Aorta (tissue), 5 donors: Measurements from ENCODE around the gene OGFR. TPM values are rescaled to one million over a fixed set of nuclear protein-coding genes. Genes with fewer than 3 reads are reported as not detected.

Experiments
- ATAC-seq: fragments of 200-7000 bp; cut with Tn5 transposase; one replicate; pipeline ENCODE4 v1.9.1; 2022; ENCODE audit warnings: moderate library complexity; ENCODE audit not compliant: low FRiP score
- DNase-seq, 2 donors: peaks; one replicate each; pipeline ENCODE4 v3.0.0-alpha.2; 2020
- H3K27ac ChIP-seq, 2 donors: one replicate each; pipeline ENCODE4 v1.5.1; 2013; ENCODE audit warnings: low read length in 2 of 2, mild to moderate bottlenecking in 2 of 2, moderate library complexity in 2 of 2, control low read depth in 1 of 2, inconsistent platforms in 1 of 2, low read depth in 1 of 2
- H3K27me3 ChIP-seq, 2 donors: one replicate each; pipeline ENCODE4 v1.6.1; 2013; ENCODE audit warnings: control low read depth in 1 of 2, low read length in 1 of 2, mild to moderate bottlenecking in 1 of 2, moderate library complexity in 1 of 2; ENCODE audit not compliant: insufficient read depth in 2 of 2, control insufficient read depth in 1 of 2
- H3K36me3 ChIP-seq, 2 donors: one replicate each; pipeline ENCODE4 v1.6.1; 2013; ENCODE audit warnings: control low read depth in 1 of 2, low read length in 1 of 2, mild to moderate bottlenecking in 1 of 2; ENCODE audit not compliant: insufficient read depth in 2 of 2, control insufficient read depth in 1 of 2
- H3K4me1 ChIP-seq, 2 donors: one replicate each; pipeline ENCODE4 v1.6.1; 2013; ENCODE audit warnings: low read length in 2 of 2, control low read depth in 1 of 2, mild to moderate bottlenecking in 1 of 2, moderate library complexity in 1 of 2; ENCODE audit not compliant: insufficient read depth in 2 of 2, control insufficient read depth in 1 of 2
- H3K4me3 ChIP-seq, 2 donors: one replicate each; pipeline ENCODE4 v1.5.1; 2013; ENCODE audit warnings: low read length in 2 of 2, control low read depth in 1 of 2, mild to moderate bottlenecking in 1 of 2
- H3K9me3 ChIP-seq: one replicate; pipeline ENCODE4 v1.6.1; 2013; ENCODE audit warnings: mild to moderate bottlenecking, low read length; ENCODE audit not compliant: control insufficient read depth
- WGBS, 2 donors: extraction: QIAGEN DNeasy Blood & Tissue Kit; methylation state at CpG; one replicate each; pipeline ENCODE4 v1.1.7; 2013; 5-methylcytosine and 5-hydroxymethylcytosine counted together
- intact Hi-C, 2 donors: fragments of 100-400 bp; cut with DNase I; formaldehyde crosslinking; loops; one replicate each; pipeline versions ENCODE4 v1.14.2 to v1.15.0; 2022
- polyA plus RNA-seq, 2 donors: library from polyadenylated mRNA; stranded (reverse); fragments of 200-250 nt; gene quantifications; one replicate each; pipeline ENCODE4 v1.2.3, GENCODE V29; 2013
- total RNA-seq, 2 donors: library from RNA; stranded (reverse); fragmentation: NEBNext Ultra II Directional; extraction: Animal tissue kit (Norgen Biotek cat#: 25700); gene quantifications; one replicate each; pipeline ENCODE4 v1.2.1, GENCODE V29; 2021
- donor health status: healthy with polysubstance abuse.
- donor health status: Bipolar disorder and iron deficiency.
- donor health status: DM: no; HTN: no; CAD: no.
- donor health status: DM: no; HTN: no; CAD: no.
- donor health status: DM: yes; HTN: yes; CAD: no.

The OGFR gene
- total and polyA plus RNA-seq, 4 donors: 18.5 to 58.8 (median 37.1) TPM

- no peak overlapping the region for H3K27ac ChIP-seq
- no peak for ATAC-seq
- no peaks in the 10 kb centered on the region for H3K9me3 ChIP-seq
- no peaks in the 10 kb centered on the region for H3K27me3 ChIP-seq
- H3K4me3 ChIP-seq: no peak overlapping the region
- no peak for DNase-seq
- 22 to 27% methylated on average over 29 to 36 of the region's 36 CpGs for WGBS, 2 donors
- intact Hi-C loops: no loop called here
- no peaks in the 10 kb centered on the region for H3K4me1 ChIP-seq
- H3K36me3 ChIP-seq: no peaks in the 10 kb centered on the region
These were observed 20.1 kb downstream of the OGFR start for GRCh38 chr20:62824476-62825332.

GRCh38 chr20:62825333-62825985, 20.8 kb downstream of the OGFR start:
- H3K4me3 ChIP-seq: no peak overlapping the region
- intact Hi-C loops: no loop called here
- no peak for ATAC-seq
- no peaks in the 10 kb centered on the region for H3K4me1 ChIP-seq
- 83 to 84% methylated on average over 21 to 22 of the region's 22 CpGs for WGBS, 2 donors
- no peak overlapping the region for H3K27ac ChIP-seq
- DNase-seq: no peak
- H3K9me3 ChIP-seq: no peaks in the 10 kb centered on the region
- H3K27me3 ChIP-seq: no peaks in the 10 kb centered on the region
- no peaks in the 10 kb centered on the region for H3K36me3 ChIP-seq

GRCh38 chr20:62825986-62826645, 21.5 kb downstream of the OGFR start:
- no peaks in the 10 kb centered on the region for H3K9me3 ChIP-seq
- H3K36me3 ChIP-seq: no peaks in the 10 kb centered on the region
- H3K4me1 ChIP-seq: no peaks in the 10 kb centered on the region
- DNase-seq: no peak
- no peaks in the 10 kb centered on the region for H3K27me3 ChIP-seq
- intact Hi-C loops: no loop called here
- no peak overlapping the region for H3K27ac ChIP-seq
- WGBS, 2 donors: 84 to 86% methylated on average over 27 of the region's 27 CpGs
- H3K4me3 ChIP-seq: no peak overlapping the region
- ATAC-seq: no peak

GRCh38 chr20:62826646-62827310, 22.1 kb downstream of the OGFR start:
- no peaks in the 10 kb centered on the region for H3K27me3 ChIP-seq
- ATAC-seq (no peak), DNase-seq (no peak)
- H3K27ac ChIP-seq: no peak overlapping the region
- no peaks in the 10 kb centered on the region for H3K9me3 ChIP-seq
- H3K4me1 ChIP-seq: no peaks in the 10 kb centered on the region
- intact Hi-C loops: no loop called here
- H3K4me3 ChIP-seq: no peak overlapping the region
- 94 to 96% methylated on average over 22 to 24 of the region's 24 CpGs for WGBS, 2 donors
- H3K36me3 ChIP-seq: no peaks in the 10 kb centered on the region

GRCh38 chr20:62827311-62828038, 22.8 kb downstream of the OGFR start:
- intact Hi-C loops: no loop called here

GRCh38 chr20:62828051-62828450, 23.4 kb downstream of the OGFR start:
- Histone ChIP-seq H3K27ac (no peak overlapping the region), H3K27me3 (no peaks in the 10 kb centered on the region), H3K9me3 (no peaks in the 10 kb centered on the region), H3K36me3 (no peaks in the 10 kb centered on the region), H3K4me1 (no peaks in the 10 kb centered on the region), H3K4me3 (no peak overlapping the region)
- ATAC-seq (no peak), DNase-seq (no peak)
- intact Hi-C loops: no loop called here
- WGBS, 2 donors: 91 to 95% methylated on average over 9 of the region's 9 CpGs

More at GRCh38 chr20:62827311-62828038, 22.8 kb downstream of the OGFR start:
- no peaks in the 10 kb centered on the region for H3K36me3 ChIP-seq
- H3K27me3 ChIP-seq: no peaks in the 10 kb centered on the region
- WGBS, 2 donors: 72 to 76% methylated on average over 28 to 29 of the region's 29 CpGs
- no peak overlapping the region for H3K4me3 ChIP-seq
- ATAC-seq (no peak), DNase-seq (peak in 1 of 2 donors; percentile 49)
- no peaks in the 10 kb centered on the region for H3K4me1 ChIP-seq
- no peaks in the 10 kb centered on the region for H3K9me3 ChIP-seq
- H3K27ac ChIP-seq: no peak overlapping the region

GRCh38 chr20:62828511-62829230, 24.0 kb downstream of the OGFR start:
- H3K36me3 ChIP-seq: no peaks in the 10 kb centered on the region
- no peak overlapping the region for H3K4me3 ChIP-seq
- no peak for ATAC-seq
- no peak for DNase-seq
- H3K27ac ChIP-seq: no peak overlapping the region
- 86 to 89% methylated on average over 23 to 29 of the region's 29 CpGs for WGBS, 2 donors
- intact Hi-C loops: no loop called here
- no peaks in the 10 kb centered on the region for H3K4me1 ChIP-seq
- no peaks in the 10 kb centered on the region for H3K9me3 ChIP-seq
- no peaks in the 10 kb centered on the region for H3K27me3 ChIP-seq
